PFSK-1 (cell line): ENCODE data around the gene PHKA2.

Experiments
- FOXP2 ChIP-seq: optimal IDR thresholded peaks from 2 replicates; pipeline ENCODE3; 2011; ENCODE audit warnings: borderline replicate concordance, control low read depth, inconsistent platforms; ENCODE audit not compliant: insufficient read depth; ENCODE audit errors: extremely low read length, extremely low read depth
- POLR2AphosphoS5 ChIP-seq: IDR thresholded peaks from 2 replicates; pipeline ENCODE4 v1.6.1; 2012; ENCODE audit warnings: low read depth, mild to moderate bottlenecking, control low read depth, low read length, moderate library complexity
- SIN3A ChIP-seq: IDR thresholded peaks from 2 replicates; pipeline ENCODE4 v1.6.1; 2012; ENCODE audit warnings: mild to moderate bottlenecking, low read length, moderate library complexity, borderline replicate concordance; ENCODE audit not compliant: insufficient read depth
- TAF1 ChIP-seq: IDR thresholded peaks from 2 replicates; pipeline ENCODE4 v1.6.1; 2012; ENCODE audit warnings: low read length, control low read depth, borderline replicate concordance; ENCODE audit not compliant: insufficient read depth
- TF ChIP-seq, protein P1 (sequence below), 2 experiments: IDR thresholded peaks; 2 replicates each; pipeline versions ENCODE4 v1.6.1 to v1.8.0; 2011 to 2012; ENCODE audit warnings: low read depth in 2 of 2, low read length in 2 of 2, control low read depth in 1 of 2, inconsistent platforms in 1 of 2, mild to moderate bottlenecking in 1 of 2, moderate library complexity in 1 of 2; ENCODE audit not compliant: insufficient read depth in 1 of 2

The PHKA2 gene

DNA sequence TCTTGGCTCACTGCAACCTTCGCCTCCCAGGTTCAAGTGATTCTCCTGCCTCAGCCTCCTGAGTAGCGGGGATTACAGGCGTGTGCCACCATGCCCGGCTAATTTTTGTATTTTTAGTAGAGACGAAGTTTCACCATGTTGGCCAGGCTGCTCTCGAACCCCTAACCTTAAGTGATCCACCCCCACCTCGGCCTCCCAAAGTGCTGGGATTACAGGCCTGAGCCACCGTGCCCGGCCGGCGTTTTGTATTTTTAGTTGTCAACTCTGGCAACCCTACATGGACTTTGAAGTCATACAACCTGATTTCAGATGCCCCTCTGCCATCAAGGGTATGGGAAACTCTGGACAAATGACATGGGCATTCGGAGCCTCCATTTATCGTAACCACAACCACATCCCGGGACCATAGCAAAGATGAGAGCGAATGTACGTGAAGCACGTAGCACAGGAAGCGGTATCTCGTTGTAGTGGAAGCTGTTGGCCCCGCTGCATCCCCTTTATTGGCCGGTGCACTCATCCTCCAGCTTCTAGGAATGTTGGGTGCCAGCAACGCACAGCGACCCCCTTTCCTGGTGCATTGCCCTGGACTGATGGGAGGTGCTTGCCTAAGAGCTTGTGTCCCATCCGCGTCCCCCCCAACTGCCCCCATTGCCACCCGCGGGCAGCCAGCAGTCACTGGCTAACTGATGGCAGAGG, 109.2 kb downstream of the PHKA2 start:
- no peak for TF ChIP-seq FOXP2

DNA sequence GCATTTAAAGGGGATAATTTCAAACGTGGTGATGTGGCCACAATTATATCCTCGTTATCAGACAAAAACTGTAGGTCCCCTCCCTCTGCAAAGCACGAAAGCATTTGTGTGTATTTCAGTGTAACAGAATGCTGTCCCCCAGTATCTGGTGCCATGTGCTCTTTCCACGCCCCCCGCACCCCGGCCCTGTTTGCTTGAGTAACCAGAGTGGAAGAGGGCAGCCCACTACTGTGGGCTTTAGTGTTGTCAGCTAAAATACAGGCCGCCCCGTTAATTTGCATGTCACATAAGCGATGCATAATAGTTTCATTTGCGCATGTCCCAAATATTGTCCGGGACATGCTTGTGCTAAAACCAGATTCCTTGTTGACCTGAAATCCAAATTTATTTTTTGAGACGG, 110.1 kb downstream of the PHKA2 start:
- TF ChIP-seq POLR2AphosphoS5: no peak
- TF ChIP-seq TAF1: no peak
- TF ChIP-seq FOXP2: no peak
- TF ChIP-seq, protein P1, sequence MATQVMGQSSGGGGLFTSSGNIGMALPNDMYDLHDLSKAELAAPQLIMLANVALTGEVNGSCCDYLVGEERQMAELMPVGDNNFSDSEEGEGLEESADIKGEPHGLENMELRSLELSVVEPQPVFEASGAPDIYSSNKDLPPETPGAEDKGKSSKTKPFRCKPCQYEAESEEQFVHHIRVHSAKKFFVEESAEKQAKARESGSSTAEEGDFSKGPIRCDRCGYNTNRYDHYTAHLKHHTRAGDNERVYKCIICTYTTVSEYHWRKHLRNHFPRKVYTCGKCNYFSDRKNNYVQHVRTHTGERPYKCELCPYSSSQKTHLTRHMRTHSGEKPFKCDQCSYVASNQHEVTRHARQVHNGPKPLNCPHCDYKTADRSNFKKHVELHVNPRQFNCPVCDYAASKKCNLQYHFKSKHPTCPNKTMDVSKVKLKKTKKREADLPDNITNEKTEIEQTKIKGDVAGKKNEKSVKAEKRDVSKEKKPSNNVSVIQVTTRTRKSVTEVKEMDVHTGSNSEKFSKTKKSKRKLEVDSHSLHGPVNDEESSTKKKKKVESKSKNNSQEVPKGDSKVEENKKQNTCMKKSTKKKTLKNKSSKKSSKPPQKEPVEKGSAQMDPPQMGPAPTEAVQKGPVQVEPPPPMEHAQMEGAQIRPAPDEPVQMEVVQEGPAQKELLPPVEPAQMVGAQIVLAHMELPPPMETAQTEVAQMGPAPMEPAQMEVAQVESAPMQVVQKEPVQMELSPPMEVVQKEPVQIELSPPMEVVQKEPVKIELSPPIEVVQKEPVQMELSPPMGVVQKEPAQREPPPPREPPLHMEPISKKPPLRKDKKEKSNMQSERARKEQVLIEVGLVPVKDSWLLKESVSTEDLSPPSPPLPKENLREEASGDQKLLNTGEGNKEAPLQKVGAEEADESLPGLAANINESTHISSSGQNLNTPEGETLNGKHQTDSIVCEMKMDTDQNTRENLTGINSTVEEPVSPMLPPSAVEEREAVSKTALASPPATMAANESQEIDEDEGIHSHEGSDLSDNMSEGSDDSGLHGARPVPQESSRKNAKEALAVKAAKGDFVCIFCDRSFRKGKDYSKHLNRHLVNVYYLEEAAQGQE (IDR thresholded peaks at IDR 0.05; ENCODE audit: insufficient read depth in 1 of 2, low read depth in 2 of 2, low read length in 2 of 2): no peak
- no peak for TF ChIP-seq SIN3A

DNA sequence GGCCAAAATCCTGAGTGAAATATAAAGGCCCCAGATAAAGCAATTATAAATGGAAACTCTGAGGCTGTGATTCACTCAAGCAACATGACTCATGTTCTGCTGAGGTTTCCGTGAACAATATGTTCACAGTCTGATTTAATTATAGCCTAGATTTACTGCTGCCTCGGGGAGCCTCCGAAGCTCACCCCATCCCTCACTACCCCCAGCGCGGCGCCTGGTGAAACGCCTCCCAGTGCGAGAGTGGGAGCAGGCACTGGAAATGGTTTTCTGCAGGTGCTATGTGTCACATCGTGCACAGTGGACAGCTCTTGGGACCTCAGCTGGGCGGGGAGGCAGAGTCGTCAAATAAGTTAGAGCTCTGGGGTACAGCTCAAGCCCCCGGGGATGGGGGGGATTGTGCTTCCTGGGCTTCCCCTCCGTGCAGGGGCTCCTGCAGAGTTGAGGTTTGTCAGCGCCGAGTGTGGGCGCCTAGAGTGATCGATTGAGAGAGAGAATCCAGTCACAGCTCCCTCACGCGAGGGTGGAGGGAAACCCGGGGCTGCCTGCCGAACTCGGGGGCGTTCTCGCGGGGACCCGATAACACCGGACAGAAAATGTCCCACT, 110.6 kb downstream of the PHKA2 start:
- no peak for TF ChIP-seq TAF1
- no peak for TF ChIP-seq SIN3A
- TF ChIP-seq FOXP2: no peak

DNA sequence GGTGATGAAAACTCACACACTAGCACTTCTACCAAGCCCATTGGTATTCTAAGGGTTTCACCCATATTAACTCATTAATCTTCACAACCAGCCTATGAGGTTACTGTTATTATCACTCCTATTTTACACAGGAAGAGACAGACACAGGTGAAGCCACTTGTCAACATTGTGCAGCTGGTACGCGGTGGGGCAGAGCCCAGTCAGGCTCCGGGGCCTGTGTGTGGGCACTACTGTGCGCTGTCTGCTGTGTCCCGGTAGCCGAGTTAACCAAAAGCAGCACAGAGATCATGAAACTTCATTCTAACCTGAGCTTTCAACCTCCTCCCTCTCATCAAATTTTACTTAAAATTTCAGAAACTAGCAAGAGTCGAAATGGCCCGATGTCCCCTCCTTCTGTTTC, 111.3 kb downstream of the PHKA2 start:
- TF ChIP-seq, protein P1 (IDR thresholded peaks at IDR 0.05; ENCODE audit: insufficient read depth in 1 of 2, low read depth in 2 of 2, low read length in 2 of 2): no peak
- TF ChIP-seq POLR2AphosphoS5 (no peak), SIN3A (no peak), TAF1 (no peak), FOXP2 (no peak)

DNA sequence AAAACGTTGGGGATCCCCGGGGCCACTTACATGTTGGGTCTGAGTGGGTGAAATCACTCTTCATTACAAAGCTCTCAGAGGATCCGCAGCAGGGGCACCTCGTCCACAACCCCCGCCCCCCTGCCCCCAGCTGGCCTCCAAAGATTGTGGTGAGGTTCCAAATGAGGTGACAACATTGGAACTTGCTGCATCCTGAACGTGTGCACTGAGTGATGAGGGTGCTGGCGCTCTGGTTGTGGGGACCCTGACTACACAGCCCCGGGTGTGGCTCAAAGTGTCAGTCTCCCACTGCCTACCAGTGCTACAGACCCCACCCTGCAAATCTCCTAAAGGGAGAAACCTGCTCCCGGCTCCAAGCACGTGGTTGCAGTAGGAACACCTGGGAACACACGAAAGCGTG, 111.9 kb downstream of the PHKA2 start:
- TF ChIP-seq, protein P1 (IDR thresholded peaks at IDR 0.05; ENCODE audit: insufficient read depth in 1 of 2, low read depth in 2 of 2, low read length in 2 of 2): no peak
- no peak for TF ChIP-seq POLR2AphosphoS5
- TF ChIP-seq SIN3A: no peak
- no peak for TF ChIP-seq FOXP2
- no peak for TF ChIP-seq TAF1

DNA sequence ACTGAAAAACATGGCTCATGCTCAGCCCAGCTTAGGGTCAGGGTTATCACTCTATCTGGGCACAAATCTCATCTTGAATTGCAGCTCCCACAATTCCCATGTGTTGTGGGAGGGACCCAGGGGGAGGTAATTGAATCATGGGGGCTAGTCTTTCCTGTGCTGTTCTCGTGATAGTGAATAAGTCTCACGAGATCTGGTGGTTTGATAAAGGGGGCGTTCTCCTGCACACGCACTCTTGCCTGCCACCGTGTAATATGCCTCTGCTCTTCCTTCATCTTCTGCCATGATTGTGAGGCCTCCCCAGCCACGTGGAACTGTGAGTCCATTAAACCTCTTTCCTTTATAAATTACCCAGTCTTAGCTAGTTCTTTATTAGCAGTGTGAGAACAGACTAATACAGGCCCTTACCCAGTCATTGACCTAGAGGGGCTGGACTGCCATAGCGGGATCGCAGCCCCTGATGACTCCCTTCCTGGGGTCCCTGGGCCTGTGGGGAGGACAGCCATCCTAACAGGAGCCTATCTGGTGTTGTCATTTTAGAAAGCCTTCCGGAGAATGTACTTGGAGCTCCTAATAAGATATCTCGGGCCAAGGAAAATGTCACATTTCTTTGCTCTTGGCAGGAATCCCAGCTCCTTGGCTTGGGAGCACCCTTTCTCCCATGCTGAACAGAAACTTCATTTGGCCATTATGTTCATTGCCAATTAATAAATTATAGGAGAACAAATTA, 112.6 kb downstream of the PHKA2 start:
- TF ChIP-seq SIN3A: no peak
- no peak for TF ChIP-seq FOXP2
- TF ChIP-seq TAF1: no peak
- TF ChIP-seq, protein P1 (IDR thresholded peaks at IDR 0.05; ENCODE audit: insufficient read depth in 1 of 2, low read depth in 2 of 2, low read length in 2 of 2): no peak
- no peak for TF ChIP-seq POLR2AphosphoS5
